ENCODE data around the gene OSBP2.

OSBP2 gene

DNA sequence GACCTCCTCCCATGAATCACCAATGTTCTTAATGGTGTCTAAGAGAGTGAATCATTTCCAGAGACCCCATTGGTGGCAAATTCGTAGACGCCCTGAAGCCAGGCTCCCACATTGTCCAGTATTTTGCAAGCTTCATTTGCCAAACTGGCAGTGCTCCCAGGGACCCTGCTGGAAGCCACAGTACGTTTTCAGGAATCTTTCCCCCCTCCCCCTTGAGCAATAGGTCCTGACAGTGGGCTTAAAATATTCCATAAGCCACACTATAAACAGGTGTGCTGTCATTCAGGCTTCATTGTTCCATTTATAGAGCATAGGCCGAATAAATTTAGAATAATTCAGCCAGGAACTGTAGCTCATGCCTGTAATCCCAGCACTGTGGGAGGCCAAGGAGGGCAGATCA lies 148.6 kb downstream of the OSBP2 start:
- no peak for DNase-seq (ENCODE audit: low read depth)

DNA sequence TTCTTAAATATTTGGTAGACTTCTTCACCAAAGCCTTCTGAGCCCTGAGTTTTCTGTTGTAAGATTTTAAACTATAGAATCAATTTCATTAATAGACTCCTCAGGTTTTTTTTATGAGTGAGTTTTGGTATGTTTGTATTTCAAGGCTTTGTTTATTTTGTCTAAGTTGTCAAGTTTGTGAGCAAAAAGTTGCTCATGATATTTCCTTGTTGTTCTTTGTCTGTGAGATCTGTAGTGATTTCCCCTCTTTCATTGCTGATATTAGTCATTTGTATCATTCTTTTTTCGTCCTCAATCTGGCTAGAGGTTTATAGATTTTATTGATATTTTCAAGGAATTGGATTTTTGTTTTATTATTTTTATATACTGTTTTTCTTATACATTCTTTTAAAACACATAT lies 152.9 kb downstream of the OSBP2 start:
- no peak for DNase-seq (ENCODE audit: low read depth)

DNA sequence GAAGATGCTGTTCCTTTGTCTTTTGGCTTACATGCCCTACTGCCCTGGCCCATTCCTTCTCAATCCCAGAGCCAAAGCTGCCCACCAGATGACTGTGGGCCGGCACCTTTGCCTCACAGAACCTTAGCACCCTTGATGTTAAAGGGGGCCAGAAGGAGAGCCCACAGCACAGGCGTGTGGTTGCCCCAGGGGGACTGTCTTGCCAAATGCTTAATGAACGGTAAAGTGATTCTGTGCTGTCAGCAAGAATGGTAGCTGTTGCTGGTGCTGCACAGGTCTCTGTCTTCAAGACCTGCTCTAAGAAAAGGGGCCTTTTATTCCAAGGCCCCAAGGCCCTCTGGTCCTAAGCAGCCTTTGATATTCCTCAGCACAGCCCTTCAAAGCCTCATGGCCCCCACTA lies 160.6 kb downstream of the OSBP2 start:
- no peak for DNase-seq (ENCODE audit: low read depth)

DNA sequence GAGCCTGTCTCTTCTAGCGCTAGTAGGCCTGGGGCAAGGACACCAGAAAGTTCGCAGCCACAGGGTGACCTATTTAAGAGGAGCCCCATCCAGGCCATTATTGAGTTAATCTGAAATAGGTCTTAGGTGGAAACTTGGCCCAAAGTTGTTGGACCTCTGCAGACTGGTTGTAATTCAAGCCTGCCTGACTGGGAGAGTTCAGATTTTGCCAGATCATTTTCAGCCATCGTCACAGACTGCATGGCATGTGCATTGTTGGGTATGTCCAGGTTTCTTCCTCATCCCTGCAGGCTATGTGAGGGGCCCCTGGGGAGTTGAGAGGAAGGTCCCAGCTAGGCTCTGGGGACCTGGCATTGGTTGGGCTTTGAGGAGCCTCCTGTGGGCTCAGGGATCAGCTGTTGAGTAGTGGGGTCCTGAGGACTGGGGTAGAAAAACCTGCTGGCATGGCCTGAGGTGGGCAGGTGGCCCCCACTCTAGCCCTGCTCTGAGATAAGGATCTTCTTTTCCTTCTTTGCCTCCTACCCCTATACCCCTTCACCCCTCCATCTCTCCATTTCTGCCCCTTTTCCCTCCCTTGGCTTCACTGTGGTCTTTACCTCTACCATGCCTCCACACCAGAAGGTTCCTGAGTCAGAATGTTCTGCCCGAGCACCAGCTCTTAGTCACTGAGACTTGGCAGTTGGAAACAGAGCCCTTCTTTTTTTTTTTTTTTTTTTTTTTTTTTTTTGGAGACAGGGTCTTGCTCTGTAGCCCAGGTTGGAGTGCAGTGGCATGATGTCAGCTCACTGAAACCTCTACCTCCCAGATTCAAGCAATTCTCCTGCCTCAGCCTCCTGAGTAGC lies 161.2 kb downstream of the OSBP2 start:
- DNase-seq (ENCODE audit: low read depth): no peak

DNA sequence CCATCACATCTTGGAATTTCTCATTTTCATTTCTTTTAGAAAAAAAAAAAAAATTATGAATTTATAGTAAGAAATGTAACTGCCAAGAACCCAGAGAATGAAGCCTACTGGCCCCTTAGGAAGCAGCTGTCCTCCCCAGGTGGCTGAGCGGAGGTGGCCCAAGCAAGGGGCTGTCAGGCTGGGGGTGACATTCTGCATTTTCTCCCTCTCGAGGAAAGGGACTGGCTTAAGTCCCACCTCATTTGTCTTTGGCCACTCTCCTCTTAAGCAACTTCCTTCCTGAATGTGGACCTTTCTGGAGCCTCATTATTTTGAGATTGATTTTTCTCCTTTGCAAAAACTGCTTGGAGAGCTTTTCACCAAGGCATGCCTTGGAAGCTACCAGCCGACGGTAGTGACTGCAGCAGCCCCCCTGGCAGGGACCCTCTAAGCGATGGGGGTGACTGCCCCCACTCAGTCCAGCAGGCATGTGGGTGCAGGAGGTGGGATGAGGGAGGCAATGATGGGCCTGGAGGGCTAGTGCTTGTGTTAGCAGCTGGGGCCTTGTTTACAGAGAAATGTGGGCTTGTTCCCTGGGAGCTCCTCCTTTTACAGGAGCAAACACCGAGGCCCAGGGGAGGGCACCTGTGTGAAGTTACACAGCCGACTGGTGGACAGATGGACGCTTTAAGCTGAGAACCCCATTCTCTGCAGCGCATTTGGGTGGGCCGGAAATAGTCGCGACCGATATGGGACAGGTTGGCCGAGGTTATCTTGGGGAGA lies 162.2 kb downstream of the OSBP2 start:
- no peak for DNase-seq (ENCODE audit: low read depth)

DNA sequence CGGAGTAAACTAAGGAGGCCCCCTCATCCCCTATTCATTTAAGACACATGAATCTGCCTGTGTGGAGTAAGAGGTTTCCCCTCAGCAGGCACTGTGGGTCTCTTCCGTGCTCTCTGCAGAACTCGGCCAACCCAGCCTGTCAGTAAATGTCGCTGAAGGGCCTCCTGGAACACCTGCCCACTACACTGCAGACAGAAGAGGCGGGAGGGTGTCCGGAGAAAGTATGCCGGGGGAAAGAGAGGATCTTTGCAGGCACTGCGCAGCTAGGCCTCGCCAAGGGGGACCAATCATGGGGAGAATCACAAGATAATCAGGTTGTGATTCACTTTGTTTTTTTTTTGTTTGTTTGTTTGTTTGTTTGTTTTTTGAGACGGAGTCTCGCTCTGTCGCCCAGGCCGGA lies 163.1 kb downstream of the OSBP2 start:
- DNase-seq (ENCODE audit: low read depth): no peak

DNA sequence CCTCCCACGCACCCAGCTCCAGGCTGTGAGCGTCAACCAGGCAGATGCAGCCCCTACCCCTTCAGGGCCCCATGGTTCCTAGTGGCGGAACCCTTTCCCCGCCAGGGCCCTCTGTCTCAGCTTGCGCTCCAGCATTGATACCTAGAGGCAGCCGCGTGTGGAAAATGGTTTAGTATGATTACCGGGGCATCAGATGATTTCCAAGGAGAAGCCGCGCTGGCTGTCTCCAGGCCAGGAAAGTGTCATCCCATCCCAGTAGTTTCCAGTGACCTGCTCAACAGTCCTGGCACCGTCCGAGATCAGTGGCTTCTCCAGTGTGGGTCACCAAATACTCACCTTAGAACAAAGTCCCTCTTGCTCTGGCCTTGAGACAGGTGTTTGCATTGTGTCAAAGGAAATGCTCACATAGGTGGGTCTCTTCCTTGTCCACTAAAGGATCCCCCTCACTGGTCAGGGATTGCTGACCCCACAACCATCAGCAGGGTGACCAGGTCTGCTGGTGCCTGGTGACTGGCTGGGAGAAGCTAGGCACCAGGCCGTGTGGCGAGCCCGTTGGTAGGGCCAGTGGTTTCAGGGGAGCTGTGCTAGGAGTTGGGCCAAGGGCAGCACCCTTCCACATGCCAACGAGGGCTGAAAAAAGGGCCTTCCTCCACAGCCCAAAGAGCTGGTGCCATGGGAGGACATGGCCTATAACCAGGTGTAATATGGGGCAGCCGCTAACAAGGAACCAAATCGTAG lies 164.5 kb downstream of the OSBP2 start:
- no peak for DNase-seq (ENCODE audit: low read depth)

DNA sequence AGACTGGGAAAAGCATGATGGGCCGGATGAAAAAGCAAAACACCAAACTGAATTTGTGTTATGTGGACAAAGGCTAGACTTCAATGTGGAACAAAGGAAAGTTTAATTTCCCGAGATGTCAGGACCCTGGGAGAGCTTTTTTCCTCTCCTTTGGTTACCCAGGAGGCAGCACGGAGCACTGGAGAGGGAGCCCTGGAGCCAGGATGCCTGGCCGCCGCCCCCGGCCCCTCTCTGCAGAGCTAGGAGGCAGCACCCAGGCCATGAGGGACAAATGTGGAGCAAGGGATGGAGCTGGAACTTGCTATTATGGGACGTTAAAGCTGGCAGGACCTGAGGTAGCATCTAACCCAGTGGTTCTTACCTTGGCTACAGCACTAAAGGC lies 165.0 kb downstream of the OSBP2 start:
- DNase-seq (ENCODE audit: low read depth): no peak

DNA sequence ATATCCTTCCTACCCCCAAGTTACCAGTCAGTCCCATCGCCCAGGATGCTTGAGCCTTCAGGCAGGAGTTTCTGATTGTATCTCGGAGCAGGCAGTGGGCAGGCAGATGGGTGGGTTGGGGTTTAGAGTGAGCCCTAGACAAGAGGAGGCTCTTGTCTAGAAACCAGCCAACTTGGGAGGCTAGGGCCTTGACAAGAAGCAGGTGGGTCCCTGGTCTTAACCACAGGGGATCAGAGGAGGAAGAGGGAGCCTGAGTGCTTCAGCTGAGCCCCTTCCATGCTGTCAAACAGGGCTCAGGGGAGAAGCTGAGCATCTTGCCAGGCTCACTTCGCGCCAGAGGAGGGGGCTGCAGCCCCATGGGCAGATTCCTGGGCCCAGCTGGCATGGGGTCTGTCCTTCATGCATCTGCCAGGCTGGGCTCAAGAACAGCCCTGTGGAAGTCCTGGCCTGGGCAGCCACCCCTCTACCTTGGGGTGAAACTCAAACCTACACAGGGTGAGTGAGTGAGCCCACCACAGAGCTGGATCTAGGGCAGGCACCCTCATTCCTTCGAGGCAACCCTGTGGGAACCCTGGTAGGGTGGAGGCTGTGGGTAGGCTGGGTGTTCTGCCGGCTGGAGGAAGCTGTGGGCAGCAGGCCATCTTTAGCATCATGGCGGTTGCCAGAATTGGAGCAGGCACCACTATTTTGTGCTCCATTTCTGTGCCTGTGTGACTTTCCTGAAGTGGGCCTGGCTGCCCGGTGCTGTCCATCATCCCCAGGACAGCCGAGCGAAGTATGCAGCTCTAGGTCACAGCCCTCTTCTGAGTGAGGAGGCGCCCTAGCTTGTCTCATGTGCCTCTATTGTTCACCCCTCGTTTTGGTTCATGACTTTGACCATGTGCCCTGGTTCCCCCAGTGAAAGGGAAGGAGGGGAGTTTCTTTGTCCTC lies 165.8 kb downstream of the OSBP2 start:
- no peak for DNase-seq (ENCODE audit: low read depth)

DNA sequence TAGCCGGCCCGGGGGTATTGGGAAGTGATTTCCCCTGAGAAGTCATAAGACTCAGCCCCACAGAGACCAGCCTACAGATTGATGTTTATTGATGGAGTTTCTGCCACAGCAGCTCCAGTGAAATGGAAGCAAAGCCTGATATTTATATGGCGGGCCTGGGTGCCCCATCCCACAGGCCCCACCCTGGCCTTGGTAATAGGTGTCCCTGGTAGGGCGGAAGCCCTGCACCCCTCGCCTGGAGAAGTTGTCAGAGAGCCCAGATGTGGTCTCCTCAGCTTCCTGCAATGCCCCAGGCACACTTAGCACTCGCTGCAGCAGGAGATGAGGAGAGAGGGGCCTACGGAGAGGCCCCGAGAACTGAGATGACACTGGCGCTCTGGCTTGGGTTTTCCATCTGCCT lies 166.5 kb downstream of the OSBP2 start:
- no peak for DNase-seq (ENCODE audit: low read depth)

DNA sequence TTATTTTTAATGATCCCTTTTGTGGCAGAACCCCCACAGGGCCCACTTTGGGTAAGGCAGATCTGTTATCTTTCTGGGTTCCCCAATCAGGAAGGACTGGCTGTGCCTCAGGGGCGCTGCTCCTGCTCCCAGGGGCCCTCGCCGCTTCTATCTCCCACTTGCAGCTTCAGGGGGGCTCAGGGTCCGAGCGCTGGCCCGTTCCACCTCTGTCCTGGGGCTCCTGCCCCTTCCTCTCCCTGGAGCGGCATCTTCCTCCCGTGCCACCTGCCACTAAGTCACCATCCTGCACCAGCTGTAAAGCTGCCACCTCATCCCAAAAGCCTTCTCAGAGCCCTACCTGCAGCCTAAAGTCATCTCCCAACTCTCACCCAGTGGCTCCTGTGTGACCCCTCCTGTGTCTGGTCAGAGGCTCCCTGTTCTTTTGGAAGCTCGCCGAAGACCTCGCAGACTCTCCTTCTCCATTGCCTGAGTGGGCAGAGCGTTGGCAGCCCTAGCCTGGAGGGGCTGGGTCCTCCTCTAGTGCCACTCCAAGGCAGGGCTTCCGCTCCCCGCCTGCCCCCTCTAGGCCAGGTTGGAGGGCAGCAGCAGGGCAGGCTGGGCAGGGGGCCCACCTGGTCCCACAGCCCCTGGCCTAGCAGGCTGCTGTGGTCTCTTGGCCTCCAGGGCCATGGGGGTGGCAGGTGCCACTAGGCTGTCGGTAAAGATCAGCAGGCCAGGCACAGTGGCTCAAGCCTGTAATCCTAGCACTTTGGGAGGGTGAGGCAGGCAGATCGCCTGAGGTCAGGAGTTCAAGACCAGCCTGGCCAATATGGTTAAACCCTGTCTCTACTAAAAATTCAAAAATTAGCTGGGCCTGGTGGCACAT lies 167.2 kb downstream of the OSBP2 start:
- no peak for DNase-seq (ENCODE audit: low read depth)

DNA sequence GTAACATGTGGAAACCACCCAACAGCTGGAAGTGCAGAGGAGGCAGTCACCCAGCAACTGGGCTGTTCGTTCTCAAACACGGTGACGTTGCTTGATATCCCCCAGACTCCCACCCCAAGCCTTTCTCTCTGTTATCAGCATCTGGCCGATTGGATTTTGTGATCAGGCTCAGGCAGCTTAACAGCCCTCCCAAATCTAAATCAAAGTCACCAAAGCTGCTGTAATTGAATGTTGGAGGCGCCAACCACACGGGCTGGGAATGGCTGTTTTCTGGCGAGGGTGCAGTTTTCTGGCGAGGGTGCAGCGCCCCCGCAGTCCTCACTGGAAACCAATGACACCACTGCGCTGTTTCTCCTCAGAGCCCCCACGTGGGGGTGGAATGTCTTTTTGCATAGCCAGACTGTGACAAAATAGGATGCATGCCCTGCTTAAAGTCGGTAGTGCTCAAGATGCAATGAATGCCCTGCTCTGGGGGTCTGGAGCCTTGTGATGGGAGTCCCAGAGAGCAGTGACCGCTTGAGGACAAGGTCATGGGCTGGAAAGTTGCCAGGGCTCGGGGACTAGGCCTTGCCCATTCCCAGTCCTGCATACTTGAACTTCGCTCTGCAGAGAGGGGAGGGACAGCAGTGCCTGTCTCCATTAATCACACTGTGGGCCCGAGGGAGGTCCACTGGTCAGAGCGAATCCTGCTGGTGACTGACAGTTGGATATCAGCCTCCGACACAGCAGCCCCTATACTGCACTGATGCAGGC lies 168.6 kb downstream of the OSBP2 start:
- DNase-seq (ENCODE audit: low read depth): no peak

DNA sequence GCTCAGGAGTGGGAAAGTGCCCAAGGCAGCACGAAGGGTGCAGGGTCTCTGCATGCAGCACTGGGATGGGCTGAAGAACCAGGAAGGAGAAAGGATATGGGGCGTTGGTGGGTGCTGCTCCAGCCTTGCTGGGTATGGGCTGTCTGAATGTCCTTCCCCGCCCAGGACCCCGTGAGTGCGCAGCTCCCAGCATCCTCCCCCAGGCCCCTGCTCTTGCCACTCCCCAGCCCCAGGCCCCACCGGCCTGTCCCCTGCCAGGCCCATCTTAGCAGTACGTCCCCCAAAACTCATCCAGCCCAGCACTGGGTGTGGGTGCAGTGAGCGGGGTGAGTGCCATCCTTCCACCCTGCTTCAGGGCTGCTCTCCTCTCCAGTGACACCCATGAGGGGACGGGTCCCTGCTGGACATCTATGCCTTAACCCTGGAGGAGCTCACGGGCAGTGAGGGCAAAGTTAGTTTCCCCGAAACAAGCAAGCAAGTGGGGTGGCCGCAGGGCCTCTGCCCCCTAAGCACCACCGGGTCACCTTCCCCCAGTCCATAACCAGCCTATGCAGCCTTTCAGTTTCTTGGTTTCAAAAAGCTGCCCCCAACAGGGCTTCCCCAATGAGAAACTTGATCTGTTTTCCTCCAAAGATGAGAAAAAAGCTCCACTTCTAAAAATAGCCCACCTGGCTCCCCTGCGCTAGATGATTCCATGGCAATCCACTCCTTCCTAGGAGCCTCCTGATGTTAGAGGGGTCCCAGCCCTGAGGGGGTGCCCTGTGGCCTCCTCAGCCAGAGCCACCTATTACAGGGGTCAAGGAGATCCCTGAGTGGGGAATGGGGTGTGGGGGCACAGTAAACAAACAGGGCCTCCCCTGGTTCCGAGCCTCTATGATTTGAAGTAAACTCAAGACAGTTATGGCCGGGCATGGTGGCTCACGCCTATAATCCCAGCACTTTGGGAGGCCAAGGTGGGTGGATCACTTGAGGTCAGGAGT lies 170.1 kb downstream of the OSBP2 start:
- no peak for DNase-seq (ENCODE audit: low read depth)

DNA sequence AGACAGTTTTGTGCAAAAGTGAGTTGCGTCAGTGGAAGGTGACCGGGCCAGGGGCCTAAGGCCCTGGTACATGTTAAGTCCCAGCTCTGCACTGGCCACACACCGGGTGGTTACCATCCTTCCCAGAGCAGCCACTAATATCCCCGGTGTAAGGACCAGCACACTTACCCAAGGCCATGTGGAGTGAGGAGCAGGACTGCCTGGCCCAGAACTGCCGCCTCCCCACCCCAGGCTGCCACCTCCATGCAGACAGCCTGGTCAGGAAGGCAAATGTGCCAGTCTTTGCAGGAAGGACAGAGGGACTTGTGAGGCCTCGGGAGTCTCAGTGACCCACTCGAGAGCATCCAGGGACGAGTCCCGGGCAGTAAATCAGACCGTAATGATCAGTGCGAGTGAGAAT lies 171.0 kb downstream of the OSBP2 start:
- no peak for DNase-seq (ENCODE audit: low read depth)

DNA sequence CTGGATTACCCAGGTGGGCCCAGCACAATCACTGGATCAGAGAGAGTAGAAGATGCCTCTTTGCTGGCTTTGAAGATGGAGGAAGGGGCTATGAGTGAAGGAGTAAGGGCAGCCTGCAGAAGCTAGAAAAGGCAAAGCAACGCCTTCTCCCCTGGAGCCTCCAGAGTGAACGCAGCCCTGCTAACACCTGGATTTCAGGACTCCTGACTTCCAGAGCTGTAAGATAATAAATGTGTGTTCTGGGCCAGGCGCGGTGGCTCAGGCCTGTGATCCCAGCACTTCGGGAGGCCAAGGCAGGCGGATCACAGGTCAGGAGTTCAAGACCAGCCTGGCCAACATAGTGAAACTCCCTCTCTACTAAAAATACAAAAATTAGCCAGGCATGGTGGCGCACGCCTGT lies 171.5 kb downstream of the OSBP2 start:
- DNase-seq (ENCODE audit: low read depth): no peak

DNA sequence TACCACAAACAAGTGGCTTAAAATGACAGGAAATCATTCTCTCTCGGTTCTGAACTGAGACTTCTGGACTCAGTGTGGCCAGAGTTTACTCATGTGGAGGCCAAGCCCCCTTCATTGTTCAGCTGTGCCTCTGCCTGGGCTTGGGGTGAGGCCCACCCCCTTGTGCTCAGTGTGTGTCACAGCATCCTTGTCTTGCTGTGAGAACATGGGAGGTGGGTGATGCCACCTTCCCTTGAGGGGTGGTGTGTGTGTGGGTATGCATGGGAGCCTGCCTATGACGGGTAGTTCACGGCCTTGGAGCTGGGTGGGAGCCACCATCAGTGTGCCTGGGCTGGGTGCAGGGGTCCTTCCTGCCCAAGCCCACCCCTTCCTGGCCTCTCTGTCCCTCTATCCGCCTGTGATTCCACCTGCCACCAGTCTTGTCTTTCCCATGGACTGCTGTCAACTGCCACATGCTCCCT lies 172.2 kb downstream of the OSBP2 start:
- no peak for DNase-seq (ENCODE audit: low read depth)

DNA sequence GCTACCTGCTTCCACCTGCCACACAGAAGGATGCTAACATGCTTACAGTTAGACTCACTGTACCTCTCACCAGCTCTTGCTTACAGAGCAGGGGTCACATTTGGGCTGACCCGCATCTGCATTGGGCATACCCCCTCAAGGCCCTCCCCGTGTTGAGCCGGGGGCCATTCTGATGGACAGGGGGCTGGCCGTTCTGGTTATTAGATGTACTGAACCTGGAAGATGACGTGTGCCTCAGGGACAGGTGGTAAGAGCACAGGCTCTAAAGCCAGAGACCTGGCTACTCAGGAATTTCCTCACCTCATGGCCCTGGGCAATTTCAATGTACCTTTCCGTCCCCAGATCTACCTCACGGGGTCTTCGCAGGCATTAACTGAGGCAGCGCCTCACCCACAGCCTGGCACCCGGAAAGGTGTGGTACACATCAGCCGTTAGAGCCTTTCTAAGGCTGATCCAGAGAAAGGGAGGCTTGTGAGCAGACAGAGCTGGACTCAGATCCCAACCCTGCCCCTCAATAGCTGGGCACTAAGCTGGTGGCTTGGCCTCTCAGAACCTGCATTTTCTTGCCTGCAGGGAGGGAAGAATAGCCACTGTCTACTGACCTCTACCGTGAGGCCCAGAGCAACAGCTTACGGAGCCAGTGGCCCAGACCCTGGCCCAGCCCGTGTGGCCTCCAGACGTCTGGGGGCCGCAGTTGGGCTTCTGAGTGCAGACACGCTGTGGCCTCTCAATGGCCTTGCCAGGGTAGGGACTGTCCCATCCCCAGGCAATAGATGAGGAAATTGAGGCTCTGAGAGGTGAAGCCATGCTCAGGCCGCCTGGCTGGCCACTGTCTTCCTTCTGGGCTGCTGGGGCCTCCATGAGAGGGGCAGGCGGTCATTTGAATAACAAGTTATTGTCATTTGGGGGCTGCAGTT lies 173.3 kb downstream of the OSBP2 start:
- no peak for DNase-seq (ENCODE audit: low read depth)
